Loucy (cell line): ENCODE data around the gene MMP12.

Experiments used
- EZH2phosphoT487 ChIP-seq: fragments of 200-600 bp; IDR thresholded peaks from 2 replicates; pipeline ENCODE4 v1.6.1; 2018; ENCODE audit warnings: antibody characterized with exemption, mild to moderate bottlenecking, moderate library complexity, borderline replicate concordance
- TF ChIP-seq, protein P1 (sequence below): fragments of 200-600 bp; sonication (generic); conservative IDR thresholded peaks from 2 replicates; pipeline ENCODE4 v1.5.1; 2014; ENCODE audit warnings: mild to moderate bottlenecking, antibody characterized with exemption, low read length

- TF ChIP-seq EZH2phosphoT487 = no peak
- TF ChIP-seq, protein P1, sequence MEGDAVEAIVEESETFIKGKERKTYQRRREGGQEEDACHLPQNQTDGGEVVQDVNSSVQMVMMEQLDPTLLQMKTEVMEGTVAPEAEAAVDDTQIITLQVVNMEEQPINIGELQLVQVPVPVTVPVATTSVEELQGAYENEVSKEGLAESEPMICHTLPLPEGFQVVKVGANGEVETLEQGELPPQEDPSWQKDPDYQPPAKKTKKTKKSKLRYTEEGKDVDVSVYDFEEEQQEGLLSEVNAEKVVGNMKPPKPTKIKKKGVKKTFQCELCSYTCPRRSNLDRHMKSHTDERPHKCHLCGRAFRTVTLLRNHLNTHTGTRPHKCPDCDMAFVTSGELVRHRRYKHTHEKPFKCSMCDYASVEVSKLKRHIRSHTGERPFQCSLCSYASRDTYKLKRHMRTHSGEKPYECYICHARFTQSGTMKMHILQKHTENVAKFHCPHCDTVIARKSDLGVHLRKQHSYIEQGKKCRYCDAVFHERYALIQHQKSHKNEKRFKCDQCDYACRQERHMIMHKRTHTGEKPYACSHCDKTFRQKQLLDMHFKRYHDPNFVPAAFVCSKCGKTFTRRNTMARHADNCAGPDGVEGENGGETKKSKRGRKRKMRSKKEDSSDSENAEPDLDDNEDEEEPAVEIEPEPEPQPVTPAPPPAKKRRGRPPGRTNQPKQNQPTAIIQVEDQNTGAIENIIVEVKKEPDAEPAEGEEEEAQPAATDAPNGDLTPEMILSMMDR = no peak
Measured at GRCh38 chr11:102874852-102875251, at the start of gene MMP12.
